ENCODE measurements around the gene AP4E1.
"Not testable (repeated sequence)": the region's sequence is repeated elsewhere in the genome, so short reads cannot be mapped to it uniquely, and the experiment has no call there.

The AP4E1 gene

DNA sequence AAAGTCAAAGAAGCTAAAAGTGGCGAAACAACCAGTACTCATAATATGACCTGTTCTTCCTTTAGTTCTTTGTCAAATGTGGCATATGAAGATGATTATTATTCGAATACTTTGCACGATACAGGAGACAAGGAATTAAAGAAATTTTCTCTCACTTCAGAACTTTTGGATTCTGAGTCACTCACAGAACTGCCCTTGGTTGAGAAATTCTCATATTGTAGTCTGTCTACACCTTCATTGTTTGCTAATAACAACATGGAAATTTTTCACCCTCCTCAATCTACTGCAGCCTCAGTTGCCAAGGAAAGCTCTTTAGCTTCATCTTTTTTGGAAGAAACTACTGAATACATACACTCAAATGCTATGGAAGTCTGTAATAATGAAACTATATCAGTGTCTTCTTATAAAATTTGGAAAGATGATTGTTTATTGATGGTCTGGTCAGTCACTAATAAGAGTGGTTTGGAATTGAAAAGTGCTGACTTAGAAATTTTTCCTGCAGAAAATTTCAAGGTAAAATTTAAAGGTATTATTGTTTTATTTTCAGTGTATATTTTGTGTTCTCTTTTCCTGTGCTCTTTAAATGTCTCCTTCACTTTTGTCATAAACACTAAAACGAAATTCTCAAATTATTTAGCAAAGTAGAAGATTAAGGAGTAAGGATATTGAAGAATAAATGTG is 89.0 kb downstream of the AP4E1 start:
- Mint-ChIP-seq H3K4me3 (no peak overlapping the region), H3K4me1 (ENCODE audit: low read depth) (no peaks in the 10 kb centered on the region), H3K9me3 (no peaks in the 10 kb centered on the region), H3K27ac (no peak overlapping the region), H3K27me3 (ENCODE audit: low read depth) (no peaks in the 10 kb centered on the region), H3K36me3 (ENCODE audit: low read depth) (peaks cover 16% of the 10 kb centered on the region)

DNA sequence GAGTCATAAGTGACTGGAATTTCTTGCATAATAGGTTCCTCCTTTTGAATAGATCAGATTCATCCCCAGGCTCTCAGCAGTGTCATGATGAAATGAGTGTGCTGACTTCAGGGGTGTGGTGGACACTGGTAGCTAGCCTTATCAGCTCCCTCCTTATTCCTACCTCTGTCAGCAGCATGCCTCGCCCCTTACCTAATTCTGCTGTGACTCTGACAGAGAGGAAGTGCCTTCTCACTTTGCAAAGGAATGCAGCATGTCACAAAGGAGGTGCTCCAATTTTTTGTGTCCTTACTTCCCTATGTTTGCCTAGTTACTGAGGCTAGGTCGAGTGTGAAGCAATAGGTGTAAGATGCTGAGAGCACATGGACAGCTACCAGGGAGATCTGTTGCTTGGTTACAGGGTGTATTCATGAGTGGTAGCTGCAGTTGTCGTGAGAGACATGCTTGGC is 95.6 kb downstream of the AP4E1 start:
- Mint-ChIP-seq H3K27ac (no peak overlapping the region), H3K4me1 (ENCODE audit: low read depth) (no peaks in the 10 kb centered on the region), H3K9me3 (peaks cover 14% of the 10 kb centered on the region), H3K27me3 (ENCODE audit: low read depth) (no peaks in the 10 kb centered on the region), H3K4me3 (no peak overlapping the region), H3K36me3 (ENCODE audit: low read depth) (peaks cover 24% of the 10 kb centered on the region)

DNA sequence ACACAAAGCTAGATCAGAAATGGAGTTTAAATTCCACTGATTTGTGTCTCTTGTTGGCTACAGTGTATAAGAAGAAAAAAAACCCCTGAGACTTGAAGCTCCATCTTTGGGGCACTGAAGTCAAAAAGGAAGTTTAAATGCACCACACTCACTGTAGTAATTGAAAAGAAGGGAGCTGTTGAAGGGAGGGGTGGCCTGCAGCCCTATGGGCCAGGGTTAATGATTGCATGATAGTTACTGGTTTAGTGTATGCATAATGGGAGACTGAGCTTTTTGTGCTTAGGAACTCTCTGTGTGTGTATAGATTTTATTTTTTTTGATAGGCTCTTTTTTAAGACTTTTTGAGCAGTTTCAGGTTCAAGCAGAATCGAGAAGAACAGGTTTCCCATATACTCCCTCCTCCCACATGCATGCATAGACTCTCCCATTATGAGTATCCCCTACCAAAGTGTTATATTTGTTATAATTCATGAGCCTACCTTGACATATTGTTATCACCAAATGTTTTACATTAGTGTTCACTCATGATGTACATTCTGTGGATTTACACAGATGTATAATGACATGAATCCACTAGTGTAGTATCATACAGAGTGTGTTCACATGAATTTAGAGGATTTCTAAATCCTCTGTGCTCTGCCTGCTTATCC is 98.0 kb downstream of the AP4E1 start:
- peaks cover 14% of the 10 kb centered on the region for H3K9me3 Mint-ChIP-seq
- peaks cover 25% of the 10 kb centered on the region for H3K36me3 Mint-ChIP-seq (ENCODE audit: low read depth)
- no peaks in the 10 kb centered on the region for H3K27me3 Mint-ChIP-seq (ENCODE audit: low read depth)
- no peak overlapping the region for H3K27ac Mint-ChIP-seq
- no peak overlapping the region for H3K4me3 Mint-ChIP-seq
- H3K4me1 Mint-ChIP-seq (ENCODE audit: low read depth) = no peaks in the 10 kb centered on the region

GRCh38 chr15:51007131-51007666 is 98.7 kb downstream of the AP4E1 start:
- H3K27me3 Mint-ChIP-seq (ENCODE audit: low read depth) = no peaks in the 10 kb centered on the region
- peaks cover 24% of the 10 kb centered on the region for H3K36me3 Mint-ChIP-seq (ENCODE audit: low read depth)
- no peak overlapping the region for H3K27ac Mint-ChIP-seq
- no peaks in the 10 kb centered on the region for H3K4me1 Mint-ChIP-seq (ENCODE audit: low read depth)
- H3K4me3 Mint-ChIP-seq = no peak overlapping the region
- peaks cover 14% of the 10 kb centered on the region for H3K9me3 Mint-ChIP-seq

DNA sequence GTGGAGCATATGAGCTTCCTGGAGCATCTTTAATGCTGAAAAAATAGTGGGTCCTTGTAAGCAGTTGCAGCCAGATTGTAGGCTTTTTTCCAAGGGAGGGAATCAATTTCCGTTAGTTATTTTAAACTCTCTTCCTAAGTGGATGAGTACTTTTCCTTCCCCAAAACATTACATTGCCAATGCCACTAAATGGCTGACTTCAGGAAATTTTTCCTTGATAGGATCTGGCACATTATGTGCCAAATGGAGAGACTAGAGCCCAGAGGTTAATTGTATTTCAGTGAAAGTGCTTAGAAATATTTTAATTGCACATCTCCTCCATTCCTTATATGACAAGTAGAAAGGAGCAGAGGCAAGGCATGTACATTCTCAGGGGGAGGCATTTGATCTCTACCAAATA is 102.7 kb downstream of the AP4E1 start:
- no peak overlapping the region for H3K27ac Mint-ChIP-seq
- peaks cover 14% of the 10 kb centered on the region for H3K36me3 Mint-ChIP-seq (ENCODE audit: low read depth)
- H3K9me3 Mint-ChIP-seq = peaks cover 14% of the 10 kb centered on the region
- no peaks in the 10 kb centered on the region for H3K27me3 Mint-ChIP-seq (ENCODE audit: low read depth)
- H3K4me1 Mint-ChIP-seq (ENCODE audit: low read depth) = no peaks in the 10 kb centered on the region
- no peak overlapping the region for H3K4me3 Mint-ChIP-seq

DNA sequence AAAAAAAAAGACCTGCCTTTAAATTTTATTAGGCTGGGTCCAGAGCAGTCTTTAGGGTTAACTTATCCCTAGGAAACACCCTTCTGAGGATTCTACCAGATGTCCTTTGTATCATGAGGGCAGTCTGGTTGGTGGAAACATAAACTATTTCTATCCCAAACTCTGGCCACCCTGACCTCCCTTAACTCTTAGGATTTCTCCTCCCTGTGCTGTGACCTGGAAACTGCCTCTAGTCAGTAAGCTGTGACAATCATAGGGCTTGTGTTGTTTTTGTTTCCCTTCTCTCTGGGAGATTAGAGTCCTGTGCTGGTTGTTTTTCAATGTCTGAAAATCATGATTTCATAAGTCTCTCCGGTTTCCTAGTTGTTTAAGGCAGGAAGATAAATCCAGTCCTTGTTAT is 108.1 kb downstream of the AP4E1 start:
- no peaks in the 10 kb centered on the region for H3K4me1 Mint-ChIP-seq (ENCODE audit: low read depth)
- H3K4me3 Mint-ChIP-seq = no peak overlapping the region
- H3K27ac Mint-ChIP-seq = no peak overlapping the region
- peaks cover 3% of the 10 kb centered on the region for H3K9me3 Mint-ChIP-seq
- peaks cover 2% of the 10 kb centered on the region for H3K36me3 Mint-ChIP-seq (ENCODE audit: low read depth)
- H3K27me3 Mint-ChIP-seq (ENCODE audit: low read depth) = no peaks in the 10 kb centered on the region

DNA sequence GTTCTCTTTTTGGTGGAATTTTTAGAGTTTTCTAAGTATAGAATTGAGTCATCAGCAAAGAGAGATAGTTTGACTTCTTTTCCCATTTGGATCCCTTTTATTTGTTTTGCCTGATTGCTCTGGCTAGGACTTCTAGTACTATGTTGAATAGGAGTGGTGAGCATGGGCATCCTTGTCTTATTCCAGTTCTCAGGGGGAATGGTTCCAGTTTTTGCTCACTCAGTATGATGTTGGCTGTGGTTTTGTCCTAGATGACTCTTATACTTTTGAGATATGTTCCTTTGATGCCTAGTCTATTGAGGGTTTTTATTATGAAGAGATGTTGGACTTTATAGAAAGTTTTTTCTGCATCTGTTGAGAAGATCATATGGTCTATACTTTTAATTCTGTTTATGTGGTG is 113.7 kb downstream of the AP4E1 start:
- Mint-ChIP-seq H3K4me3 (no peak overlapping the region), H3K27me3 (ENCODE audit: low read depth) (no peaks in the 10 kb centered on the region), H3K9me3 (peaks cover 3% of the 10 kb centered on the region), H3K27ac (no peak overlapping the region), H3K36me3 (ENCODE audit: low read depth) (no peaks in the 10 kb centered on the region), H3K4me1 (ENCODE audit: low read depth) (no peaks in the 10 kb centered on the region)

GRCh38 chr15:51023499-51023898 is 115.0 kb downstream of the AP4E1 start:
- Mint-ChIP-seq H3K4me1 (ENCODE audit: low read depth) (no peaks in the 10 kb centered on the region), H3K27ac (no peak overlapping the region), H3K9me3 (peaks cover 3% of the 10 kb centered on the region), H3K36me3 (ENCODE audit: low read depth) (no peaks in the 10 kb centered on the region), H3K4me3 (no peak overlapping the region), H3K27me3 (ENCODE audit: low read depth) (peaks cover 6% of the 10 kb centered on the region)

- H3K4me1 Mint-ChIP-seq (ENCODE audit: low read depth) = no peaks in the 10 kb centered on the region
- no peak overlapping the region for H3K27ac Mint-ChIP-seq
- no peak overlapping the region for H3K4me3 Mint-ChIP-seq
- peaks cover 1% of the 10 kb centered on the region for H3K9me3 Mint-ChIP-seq
- no peaks in the 10 kb centered on the region for H3K36me3 Mint-ChIP-seq (ENCODE audit: low read depth)
- H3K27me3 Mint-ChIP-seq (ENCODE audit: low read depth) = peaks cover 6% of the 10 kb centered on the region
Observed at GRCh38 chr15:51024735-51025453, 116.4 kb downstream of the AP4E1 start.

DNA sequence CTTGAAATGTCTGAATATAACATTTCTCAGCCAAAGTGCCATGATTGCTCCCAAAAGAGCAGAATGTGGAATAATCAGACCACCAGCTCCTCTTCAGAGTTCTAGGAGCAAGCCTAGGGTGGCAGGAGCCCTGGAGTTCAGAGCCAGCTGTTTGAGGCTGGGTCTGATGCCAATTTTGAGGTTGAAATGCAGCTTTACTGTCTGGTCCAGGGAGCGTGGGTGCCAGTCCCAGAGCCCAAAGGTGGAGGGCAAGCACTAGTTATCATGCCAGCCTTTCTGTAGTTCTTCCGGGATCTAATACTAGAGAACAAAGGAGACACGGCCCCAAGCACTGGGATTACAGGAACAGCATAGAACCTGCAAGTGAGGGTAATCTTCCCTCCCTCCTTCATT is 117.0 kb downstream of the AP4E1 start:
- Mint-ChIP-seq H3K27ac (no peak overlapping the region), H3K27me3 (ENCODE audit: low read depth) (peaks cover 6% of the 10 kb centered on the region), H3K4me3 (no peak overlapping the region), H3K4me1 (ENCODE audit: low read depth) (no peaks in the 10 kb centered on the region), H3K36me3 (ENCODE audit: low read depth) (no peaks in the 10 kb centered on the region), H3K9me3 (no peaks in the 10 kb centered on the region)

DNA sequence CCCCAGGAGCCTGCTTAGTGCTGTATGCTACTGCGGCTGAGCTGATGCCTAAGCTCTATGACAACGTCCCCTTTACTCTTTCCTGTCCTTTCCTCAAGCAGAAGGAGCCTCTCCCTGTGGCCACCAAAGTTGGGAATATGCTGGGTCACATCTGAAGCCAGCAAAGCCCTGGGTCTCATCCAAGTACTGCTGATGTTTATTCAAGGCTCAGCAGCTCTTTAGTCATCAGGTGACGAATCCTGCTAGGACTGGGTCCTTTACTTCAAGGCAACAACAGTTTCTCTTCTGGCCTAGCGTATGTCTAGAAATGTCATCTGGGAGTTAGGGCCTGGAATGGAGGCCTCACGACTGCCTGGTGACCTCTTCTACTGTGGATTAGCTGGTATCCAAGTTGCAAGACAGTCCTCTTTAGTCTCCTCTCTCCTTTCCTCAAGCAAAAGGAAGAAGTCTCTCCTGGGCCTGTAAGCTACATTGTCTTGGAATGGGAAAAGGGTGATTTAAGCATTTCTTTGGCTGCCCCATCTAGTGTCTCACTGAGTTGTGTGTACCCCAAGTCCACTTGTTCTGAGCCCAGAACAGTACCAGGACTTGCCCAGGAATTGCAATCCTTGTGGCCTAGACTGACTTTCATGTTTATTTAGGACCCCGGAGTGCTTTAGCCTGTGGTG is 122.3 kb downstream of the AP4E1 start:
- H3K9me3 Mint-ChIP-seq = no peaks in the 10 kb centered on the region
- H3K27ac Mint-ChIP-seq = no peak overlapping the region

GRCh38 chr15:51037474-51037873 is 129.0 kb downstream of the AP4E1 start:
- H3K9me3 Mint-ChIP-seq; H3K27me3 Mint-ChIP-seq (ENCODE audit: low read depth); H3K27ac Mint-ChIP-seq; H3K4me3 Mint-ChIP-seq; H3K4me1 Mint-ChIP-seq (ENCODE audit: low read depth); H3K36me3 Mint-ChIP-seq (ENCODE audit: low read depth): not testable (repeated sequence)

More for the DNA sequence above, 122.3 kb downstream of the AP4E1 start:
- no peaks in the 10 kb centered on the region for H3K4me1 Mint-ChIP-seq (ENCODE audit: low read depth)
- no peaks in the 10 kb centered on the region for H3K36me3 Mint-ChIP-seq (ENCODE audit: low read depth)
- no peak overlapping the region for H3K4me3 Mint-ChIP-seq
- H3K27me3 Mint-ChIP-seq (ENCODE audit: low read depth) = peaks cover 6% of the 10 kb centered on the region

DNA sequence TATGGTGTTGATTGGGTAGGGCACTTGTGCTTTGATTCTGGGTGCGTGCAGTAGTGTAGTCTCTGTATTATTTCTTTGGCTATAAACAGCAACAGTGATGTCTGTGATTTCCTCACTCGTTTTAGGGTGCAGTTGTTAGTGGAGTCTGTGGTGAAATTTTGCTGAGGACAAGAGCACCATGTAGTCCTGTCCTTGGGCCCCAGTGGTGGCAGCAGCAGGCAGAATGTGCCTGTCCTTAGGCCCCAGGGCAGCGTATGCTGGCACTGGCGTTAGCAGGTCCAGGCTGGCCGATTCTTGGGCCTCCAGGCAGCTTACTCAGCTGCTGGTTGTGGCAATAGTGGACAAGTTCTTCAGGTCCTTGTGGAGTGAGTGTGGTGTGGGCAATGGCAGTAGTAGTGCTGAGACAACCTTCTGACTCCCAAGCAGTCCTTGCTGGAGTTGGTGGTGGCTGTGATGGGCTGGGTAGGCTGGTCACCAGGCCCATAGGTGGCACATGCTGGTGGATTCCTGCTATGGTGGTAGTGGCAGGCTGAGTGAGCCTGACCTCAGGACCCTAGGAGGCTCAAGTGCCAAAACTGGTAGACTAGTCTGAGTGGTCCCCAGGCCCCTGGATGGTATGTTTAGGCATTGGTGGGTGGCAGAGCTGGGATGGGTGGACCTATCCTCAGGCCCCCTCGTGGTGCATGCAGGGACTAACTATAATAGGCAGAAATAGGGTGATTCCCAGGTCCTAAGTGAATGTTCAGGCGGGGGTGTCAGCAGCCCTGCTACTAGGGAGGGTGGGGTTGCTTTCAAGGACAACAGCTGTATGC is 129.9 kb downstream of the AP4E1 start:
- no peaks in the 10 kb centered on the region for H3K9me3 Mint-ChIP-seq
- no peaks in the 10 kb centered on the region for H3K4me1 Mint-ChIP-seq (ENCODE audit: low read depth)
- H3K36me3 Mint-ChIP-seq (ENCODE audit: low read depth) = no peaks in the 10 kb centered on the region
- no peak overlapping the region for H3K4me3 Mint-ChIP-seq
- H3K27ac Mint-ChIP-seq = no peak overlapping the region
- H3K27me3 Mint-ChIP-seq (ENCODE audit: low read depth) = no peaks in the 10 kb centered on the region

- H3K4me3 Mint-ChIP-seq = no peak overlapping the region
- H3K4me1 Mint-ChIP-seq (ENCODE audit: low read depth) = no peaks in the 10 kb centered on the region
Observed at GRCh38 chr15:51038974-51039319, 130.5 kb downstream of the AP4E1 start.

More at GRCh38 chr15:51038974-51039319, 130.5 kb downstream of the AP4E1 start:
- Mint-ChIP-seq H3K27ac (no peak overlapping the region), H3K9me3 (no peaks in the 10 kb centered on the region), H3K36me3 (ENCODE audit: low read depth) (no peaks in the 10 kb centered on the region), H3K27me3 (ENCODE audit: low read depth) (peaks cover 4% of the 10 kb centered on the region)
